ENCODE data around the gene GOLIM4. TPM values are rescaled to one million over a fixed set of nuclear protein-coding genes. Genes with fewer than 3 reads are reported as not detected.

GOLIM4 gene
- total RNA-seq, 1 experiment from 2014 or later = 30.0 TPM

DNA sequence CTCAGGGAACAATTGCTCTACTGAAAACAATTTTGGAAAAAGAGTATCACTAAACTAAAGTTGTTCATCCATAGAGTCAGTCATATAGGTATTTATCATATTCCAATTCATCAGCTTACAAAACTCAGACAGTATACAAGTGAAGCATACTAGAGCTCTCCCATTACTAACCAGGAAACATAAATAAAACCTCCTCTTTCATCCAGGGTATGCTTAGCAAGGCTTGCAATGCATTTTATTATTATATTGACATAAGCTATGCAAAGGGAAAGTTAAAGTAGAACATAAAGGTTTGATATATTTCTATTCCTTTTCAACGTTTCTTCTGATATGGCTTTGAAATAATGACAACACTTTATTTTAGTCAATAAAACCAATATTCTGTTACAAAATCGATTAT is 106.7 kb downstream of the GOLIM4 start:
- ChIA-PET POLR2A (no interaction called here), CTCF (no interaction called here)
- Mint-ChIP-seq H3K36me3 (no peaks in the 10 kb centered on the region), H3K27me3 (ENCODE audit: low read depth) (no peaks in the 10 kb centered on the region), H3K4me1 (no peaks in the 10 kb centered on the region), H3K4me3 (no peak overlapping the region), H3K27ac (no peak overlapping the region), H3K9me3 (no peaks in the 10 kb centered on the region)
- no peak for DNase-seq (ENCODE audit: low spot score)
- no peak for ATAC-seq
- TF ChIP-seq MYBL2 (CRISPR knock-in tag; IDR thresholded peaks at IDR 0.05) = no peak
- TF ChIP-seq, protein P1, sequence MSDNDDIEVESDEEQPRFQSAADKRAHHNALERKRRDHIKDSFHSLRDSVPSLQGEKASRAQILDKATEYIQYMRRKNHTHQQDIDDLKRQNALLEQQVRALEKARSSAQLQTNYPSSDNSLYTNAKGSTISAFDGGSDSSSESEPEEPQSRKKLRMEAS (CRISPR knock-in tag; IDR thresholded peaks at IDR 0.05) = no peak
- TF ChIP-seq, protein P2, sequence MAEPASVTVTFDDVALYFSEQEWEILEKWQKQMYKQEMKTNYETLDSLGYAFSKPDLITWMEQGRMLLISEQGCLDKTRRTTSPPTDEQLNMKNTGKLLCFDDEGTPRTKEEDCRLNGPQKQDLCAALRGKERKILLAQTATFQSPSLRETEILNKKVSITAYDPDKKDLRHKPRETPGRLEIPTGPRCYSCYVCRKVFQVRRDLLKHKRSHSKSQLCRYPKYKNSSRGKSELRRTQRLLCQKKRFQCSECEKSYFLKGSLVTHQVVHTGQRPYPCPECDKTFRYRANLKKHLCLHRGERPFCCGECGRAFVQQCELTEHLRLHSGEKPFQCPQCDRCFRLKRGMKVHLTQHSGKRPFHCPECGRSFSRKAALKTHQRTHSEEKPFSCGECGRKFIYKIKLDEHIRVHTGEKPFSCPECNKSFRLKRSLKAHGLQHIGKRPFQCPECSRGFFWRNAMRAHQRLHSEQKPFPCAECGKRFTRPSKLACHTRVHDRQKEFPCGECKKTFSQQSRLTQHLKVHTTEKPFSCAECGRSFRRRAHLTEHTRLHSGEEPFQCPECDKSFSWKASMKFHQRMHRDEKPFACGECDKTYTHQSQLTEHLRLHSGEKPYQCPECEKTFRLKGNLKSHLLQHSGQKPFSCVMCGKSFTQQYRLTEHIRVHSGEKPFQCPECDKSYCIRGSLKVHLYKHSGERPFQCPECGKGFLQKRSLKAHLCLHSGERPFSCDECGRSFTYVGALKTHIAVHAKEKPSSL (CRISPR knock-in tag; conservative IDR thresholded peaks at IDR 0.05) = no peak
- TF ChIP-seq RORB (CRISPR knock-in tag; IDR thresholded peaks at IDR 0.05) = no peak
- TF ChIP-seq, protein P3, sequence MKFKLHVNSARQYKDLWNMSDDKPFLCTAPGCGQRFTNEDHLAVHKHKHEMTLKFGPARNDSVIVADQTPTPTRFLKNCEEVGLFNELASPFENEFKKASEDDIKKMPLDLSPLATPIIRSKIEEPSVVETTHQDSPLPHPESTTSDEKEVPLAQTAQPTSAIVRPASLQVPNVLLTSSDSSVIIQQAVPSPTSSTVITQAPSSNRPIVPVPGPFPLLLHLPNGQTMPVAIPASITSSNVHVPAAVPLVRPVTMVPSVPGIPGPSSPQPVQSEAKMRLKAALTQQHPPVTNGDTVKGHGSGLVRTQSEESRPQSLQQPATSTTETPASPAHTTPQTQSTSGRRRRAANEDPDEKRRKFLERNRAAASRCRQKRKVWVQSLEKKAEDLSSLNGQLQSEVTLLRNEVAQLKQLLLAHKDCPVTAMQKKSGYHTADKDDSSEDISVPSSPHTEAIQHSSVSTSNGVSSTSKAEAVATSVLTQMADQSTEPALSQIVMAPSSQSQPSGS (CRISPR knock-in tag; IDR thresholded peaks at IDR 0.05; ENCODE audit: borderline replicate concordance, low read depth) = no peak

DNA sequence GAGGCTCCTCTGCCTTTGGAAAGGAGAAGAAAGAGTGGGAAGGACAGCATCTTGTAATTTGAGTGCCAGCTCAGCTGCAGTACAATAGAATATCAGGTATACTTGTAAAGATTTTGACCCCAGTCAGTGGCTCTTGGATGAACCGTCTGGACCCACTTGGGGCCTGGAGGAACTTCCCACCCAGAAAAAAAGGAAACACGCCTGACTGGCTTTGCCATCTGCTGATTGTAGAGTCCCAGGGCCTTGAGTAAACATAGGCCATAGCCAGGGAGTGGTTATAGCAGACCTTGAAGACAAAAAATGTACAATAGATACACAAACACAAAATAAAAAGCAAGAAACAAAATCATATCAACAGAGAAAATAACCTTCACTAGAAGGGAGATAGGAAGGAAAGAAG is 112.1 kb downstream of the GOLIM4 start:
- ATAC-seq = no peak
- POLR2A ChIA-PET = no interaction called here
- no peaks in the 10 kb centered on the region for H3K9me3 Mint-ChIP-seq
- no peaks in the 10 kb centered on the region for H3K4me1 Mint-ChIP-seq
- no peak overlapping the region for H3K4me3 Mint-ChIP-seq
- CTCF ChIA-PET = no interaction called here
- no peak overlapping the region for H3K27ac Mint-ChIP-seq
- TF ChIP-seq, protein P4, sequence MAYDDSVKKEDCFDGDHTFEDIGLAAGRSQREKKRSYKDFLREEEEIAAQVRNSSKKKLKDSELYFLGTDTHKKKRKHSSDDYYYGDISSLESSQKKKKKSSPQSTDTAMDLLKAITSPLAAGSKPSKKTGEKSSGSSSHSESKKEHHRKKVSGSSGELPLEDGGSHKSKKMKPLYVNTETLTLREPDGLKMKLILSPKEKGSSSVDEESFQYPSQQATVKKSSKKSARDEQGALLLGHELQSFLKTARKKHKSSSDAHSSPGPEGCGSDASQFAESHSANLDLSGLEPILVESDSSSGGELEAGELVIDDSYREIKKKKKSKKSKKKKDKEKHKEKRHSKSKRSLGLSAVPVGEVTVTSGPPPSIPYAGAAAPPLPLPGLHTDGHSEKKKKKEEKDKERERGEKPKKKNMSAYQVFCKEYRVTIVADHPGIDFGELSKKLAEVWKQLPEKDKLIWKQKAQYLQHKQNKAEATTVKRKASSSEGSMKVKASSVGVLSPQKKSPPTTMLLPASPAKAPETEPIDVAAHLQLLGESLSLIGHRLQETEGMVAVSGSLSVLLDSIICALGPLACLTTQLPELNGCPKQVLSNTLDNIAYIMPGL (CRISPR knock-in tag; IDR thresholded peaks at IDR 0.05) = no peak
- TF ChIP-seq GRHL2 (CRISPR knock-in tag; IDR thresholded peaks at IDR 0.05; ENCODE audit: insufficient replicate concordance, severe bottlenecking) = no peak
- no peak for TF ChIP-seq ZNF317 (CRISPR knock-in tag; IDR thresholded peaks at IDR 0.05; ENCODE audit: borderline replicate concordance, low read depth)
- TF ChIP-seq, protein P2 (CRISPR knock-in tag; conservative IDR thresholded peaks at IDR 0.05) = no peak
- no peak for TF ChIP-seq NFYB (CRISPR knock-in tag; conservative IDR thresholded peaks at IDR 0.05; ENCODE audit: low read depth)
- TF ChIP-seq ZNF121 (CRISPR knock-in tag; IDR thresholded peaks at IDR 0.05) = no peak
- TF ChIP-seq CBFB (CRISPR knock-in tag; IDR thresholded peaks at IDR 0.05; ENCODE audit: low read depth) = no peak
- TF ChIP-seq, protein P5, sequence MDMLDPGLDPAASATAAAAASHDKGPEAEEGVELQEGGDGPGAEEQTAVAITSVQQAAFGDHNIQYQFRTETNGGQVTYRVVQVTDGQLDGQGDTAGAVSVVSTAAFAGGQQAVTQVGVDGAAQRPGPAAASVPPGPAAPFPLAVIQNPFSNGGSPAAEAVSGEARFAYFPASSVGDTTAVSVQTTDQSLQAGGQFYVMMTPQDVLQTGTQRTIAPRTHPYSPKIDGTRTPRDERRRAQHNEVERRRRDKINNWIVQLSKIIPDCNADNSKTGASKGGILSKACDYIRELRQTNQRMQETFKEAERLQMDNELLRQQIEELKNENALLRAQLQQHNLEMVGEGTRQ (CRISPR knock-in tag; IDR thresholded peaks at IDR 0.05) = no peak
- no peaks in the 10 kb centered on the region for H3K36me3 Mint-ChIP-seq
- no peak for DNase-seq (ENCODE audit: low spot score)
- H3K27me3 Mint-ChIP-seq (ENCODE audit: low read depth) = no peaks in the 10 kb centered on the region; the same call in 1 of the 2 replicates

DNA sequence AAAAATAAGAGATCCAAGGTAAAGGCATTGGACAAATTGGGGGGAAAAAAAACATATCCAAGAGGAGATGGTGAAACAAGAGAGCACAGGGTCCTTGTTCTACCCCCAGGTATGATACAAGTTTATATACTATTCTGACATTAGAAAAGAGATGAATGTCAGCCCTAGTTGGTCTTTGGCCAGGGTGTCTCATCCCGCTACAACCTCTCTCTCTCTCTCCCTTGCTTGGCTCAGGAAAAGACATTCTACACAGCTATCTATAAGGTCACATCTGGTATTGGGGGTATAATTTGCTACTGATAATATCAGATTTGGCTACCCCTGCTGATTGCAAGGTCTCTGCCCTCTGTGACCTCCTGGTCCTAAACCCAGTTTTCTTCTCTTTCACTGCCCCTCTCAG is 117.2 kb downstream of the GOLIM4 start:
- Mint-ChIP-seq H3K9me3 (no peaks in the 10 kb centered on the region), H3K4me1 (no peaks in the 10 kb centered on the region), H3K27me3 (ENCODE audit: low read depth) (no peaks in the 10 kb centered on the region; the same call in 1 of the 2 replicates), H3K36me3 (no peaks in the 10 kb centered on the region), H3K4me3 (no peak overlapping the region), H3K27ac (no peak overlapping the region)
- ChIA-PET POLR2A (no interaction called here), CTCF (no interaction called here)
- ATAC-seq (no peak), DNase-seq (ENCODE audit: low spot score) (no peak)
- TF ChIP-seq TEAD4 (CRISPR knock-in tag; IDR thresholded peaks at IDR 0.05) = no peak
- TF ChIP-seq, protein P6, sequence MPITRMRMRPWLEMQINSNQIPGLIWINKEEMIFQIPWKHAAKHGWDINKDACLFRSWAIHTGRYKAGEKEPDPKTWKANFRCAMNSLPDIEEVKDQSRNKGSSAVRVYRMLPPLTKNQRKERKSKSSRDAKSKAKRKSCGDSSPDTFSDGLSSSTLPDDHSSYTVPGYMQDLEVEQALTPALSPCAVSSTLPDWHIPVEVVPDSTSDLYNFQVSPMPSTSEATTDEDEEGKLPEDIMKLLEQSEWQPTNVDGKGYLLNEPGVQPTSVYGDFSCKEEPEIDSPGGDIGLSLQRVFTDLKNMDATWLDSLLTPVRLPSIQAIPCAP (CRISPR knock-in tag; IDR thresholded peaks at IDR 0.05) = no peak
- no peak for TF ChIP-seq TEAD1 (CRISPR knock-in tag; IDR thresholded peaks at IDR 0.05)
- TF ChIP-seq, protein P7, sequence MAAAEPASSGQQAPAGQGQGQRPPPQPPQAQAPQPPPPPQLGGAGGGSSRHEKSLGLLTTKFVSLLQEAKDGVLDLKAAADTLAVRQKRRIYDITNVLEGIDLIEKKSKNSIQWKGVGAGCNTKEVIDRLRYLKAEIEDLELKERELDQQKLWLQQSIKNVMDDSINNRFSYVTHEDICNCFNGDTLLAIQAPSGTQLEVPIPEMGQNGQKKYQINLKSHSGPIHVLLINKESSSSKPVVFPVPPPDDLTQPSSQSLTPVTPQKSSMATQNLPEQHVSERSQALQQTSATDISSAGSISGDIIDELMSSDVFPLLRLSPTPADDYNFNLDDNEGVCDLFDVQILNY (CRISPR knock-in tag; IDR thresholded peaks at IDR 0.05) = no peak
- TF ChIP-seq, protein P3 (CRISPR knock-in tag; IDR thresholded peaks at IDR 0.05; ENCODE audit: borderline replicate concordance, low read depth) = no peak
- no peak for TF ChIP-seq FOXJ3 (CRISPR knock-in tag; IDR thresholded peaks at IDR 0.05; ENCODE audit: borderline replicate concordance)
- TF ChIP-seq NFE2L1 (CRISPR knock-in tag; IDR thresholded peaks at IDR 0.05) = no peak
- TF ChIP-seq IRF2 (CRISPR knock-in tag; IDR thresholded peaks at IDR 0.05; ENCODE audit: borderline replicate concordance, low read depth) = no peak

Measured in WTC11 (cell line).